OCI-LY7 (cell line): ENCODE results near the gene NAB1. TPM values are rescaled to one million over a fixed set of nuclear protein-coding genes. Genes with fewer than 3 reads are reported as not detected.

Source experiments
- BruUV-seq: library from RNA; stranded (reverse); fragments of 400-500 nt; replicated peaks from 2 replicates; lab custom pipeline; 2021; lab: Mats Ljungman, UMichigan
- CTCF ChIA-PET: fragments of 300-600 bp; sonication (Branson Sonifier 250); formaldehyde crosslinking; loops from one replicate; lab custom pipeline; 2022; ENCODE audit warnings: antibody characterized with exemption; ENCODE audit not compliant: unreplicated experiment; lab: Charles Lee
- POLR2A ChIA-PET: fragments of 300-600 bp; sonication (Branson Sonifier 250); formaldehyde crosslinking; loops from one replicate; lab custom pipeline; 2022; ENCODE audit warnings: antibody characterized with exemption; lab: Charles Lee
- DNase-seq: peaks from one replicate; pipeline ENCODE4 v3.0.0-alpha.2; 2015; ENCODE audit warnings: low spot score
- H2AFZ ChIP-seq: fragments of 200-600 bp; sonication (generic), shearing (Covaris generic); 2 replicates; pipeline ENCODE4 v1.6.1; 2014; ENCODE audit warnings: mild to moderate bottlenecking, antibody characterized with exemption, low read length, moderate library complexity
- H3K27ac ChIP-seq: fragments of 200-600 bp; sonication (generic); 2 replicates; pipeline ENCODE4 v1.5.1; 2014; ENCODE audit warnings: mixed run types, low read depth, mild to moderate bottlenecking, moderate library complexity, low read length, inconsistent platforms; ENCODE audit not compliant: poor library complexity, severe bottlenecking
- H3K36me3 ChIP-seq: fragments of 200-600 bp; sonication (generic); 2 replicates; pipeline ENCODE4 v1.6.1; 2014; ENCODE audit warnings: mild to moderate bottlenecking, antibody characterized with exemption, low read length, moderate library complexity, mixed read lengths; ENCODE audit not compliant: insufficient read depth
- H3K4me1 ChIP-seq: fragments of 200-600 bp; sonication (generic); 2 replicates; pipeline ENCODE4 v1.5.1; 2014; ENCODE audit warnings: mild to moderate bottlenecking, low read length; ENCODE audit not compliant: insufficient read depth, poor library complexity, severe bottlenecking
- H3K4me2 ChIP-seq: fragments of 200-600 bp; sonication (generic); 2 replicates; pipeline ENCODE4 v1.6.1; 2014; ENCODE audit warnings: mild to moderate bottlenecking, low read length
- H3K4me3 ChIP-seq: fragments of 200-600 bp; sonication (generic); 2 replicates; pipeline ENCODE4 v1.5.1; 2014; ENCODE audit warnings: mild to moderate bottlenecking, low read depth, low read length; ENCODE audit not compliant: poor library complexity, severe bottlenecking
- H3K79me2 ChIP-seq: fragments of 200-600 bp; sonication (generic); 2 replicates; pipeline ENCODE4 v1.6.1; 2016; ENCODE audit warnings: low read depth, mild to moderate bottlenecking, low read length, moderate library complexity, mixed read lengths; ENCODE audit not compliant: insufficient read depth
- H3K9me2 ChIP-seq: fragments of 200-600 bp; sonication (generic); 2 replicates; pipeline ENCODE4 v1.6.1; 2016; ENCODE audit warnings: mild to moderate bottlenecking, low read length, mixed read lengths; ENCODE audit not compliant: insufficient read depth
- H3K9me3 ChIP-seq: fragments of 200-600 bp; sonication (generic); 2 replicates; pipeline ENCODE4 v1.6.1; 2014; ENCODE audit warnings: mild to moderate bottlenecking, mixed run types, low read length, mixed read lengths
- H4K20me1 ChIP-seq: fragments of 200-600 bp; sonication (generic); 2 replicates; pipeline ENCODE4 v1.6.1; 2014; ENCODE audit warnings: mild to moderate bottlenecking, antibody characterized with exemption, low read length, moderate library complexity, mixed read lengths; ENCODE audit not compliant: insufficient read depth
- EZH2phosphoT487 ChIP-seq: fragments of 200-600 bp; sonication (generic); IDR thresholded peaks from 2 replicates; pipeline ENCODE4 v1.6.1; 2018; ENCODE audit warnings: low read depth, borderline replicate concordance, mild to moderate bottlenecking, mixed run types, antibody characterized with exemption, low read length, moderate library complexity, mixed read lengths
- intact Hi-C: fragments of 100-400 bp; cut with micrococcal nuclease; formaldehyde crosslinking; loops from one replicate; pipeline ENCODE4 v1.10.0; 2022; ENCODE audit not compliant: unreplicated experiment
- total RNA-seq, 2 experiments: library from RNA; depleted of rRNA in 1 of 2; stranded (reverse); fragments of >200 nt in 1 of 2; shearing (Covaris generic) in 1 of 2; gene quantifications; 2 replicates each; pipeline ENCODE4 v1.2.3, GENCODE V29; 2014 to 2022
- TF ChIP-seq, protein P1 (sequence below): fragments of 200-600 bp; sonication (generic); conservative IDR thresholded peaks from 2 replicates; pipeline ENCODE4 v1.5.1; 2014; ENCODE audit warnings: mild to moderate bottlenecking, antibody characterized with exemption, low read length, moderate library complexity, mixed read lengths

NAB1 gene
- total RNA-seq, 2 experiments from 2014 or later, result 24.5 to 30.2 TPM

DNA sequence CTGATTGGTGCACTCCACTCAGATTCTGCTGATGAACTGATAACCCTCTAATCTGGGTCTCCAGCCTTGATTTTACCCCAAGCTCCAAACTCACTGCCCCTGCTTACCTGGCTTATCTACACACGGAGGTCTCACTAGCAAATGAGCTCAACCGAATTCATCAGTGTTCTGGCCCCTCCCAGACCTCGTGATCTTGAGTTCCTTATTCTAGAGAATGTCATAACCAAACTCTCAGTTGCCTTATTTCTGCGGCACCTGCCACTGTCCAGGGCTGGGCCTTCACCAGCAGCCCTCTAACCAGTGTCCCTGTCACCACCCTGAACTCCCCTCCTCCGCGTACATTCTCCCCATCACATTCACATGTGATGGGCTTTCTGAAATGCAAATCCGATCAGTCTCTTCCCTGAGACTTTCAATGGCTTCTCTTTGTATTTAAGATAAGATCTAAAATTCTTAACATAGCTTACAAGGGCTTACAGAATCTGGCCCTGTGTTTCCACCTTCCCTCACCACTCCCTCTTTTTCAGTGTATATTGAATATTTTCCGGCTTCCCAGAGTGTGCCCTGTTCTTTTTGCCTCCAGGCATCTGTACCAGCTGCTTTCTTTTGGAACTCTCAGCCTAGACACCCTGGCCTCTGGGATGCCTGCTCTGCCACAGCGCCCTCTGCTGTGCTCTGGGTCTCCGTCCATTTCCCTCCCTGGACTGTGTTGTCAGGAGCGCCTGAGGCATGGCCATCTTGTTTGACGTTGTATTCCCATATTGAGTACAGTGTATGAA is 31.1 kb downstream of the NAB1 start:
- Histone ChIP-seq H3K9me3 (no peaks in the 10 kb centered on the region), H2AFZ (no peak overlapping the region), H3K4me1 (no peaks in the 10 kb centered on the region), H3K27ac (no peak overlapping the region), H3K36me3 (peaks cover 25% of the 10 kb centered on the region; the same call in 1 of the 2 replicates), H4K20me1 (no peaks in the 10 kb centered on the region), H3K4me3 (no peak overlapping the region), H3K79me2 (no peaks in the 10 kb centered on the region), H3K4me2 (no peak overlapping the region), H3K9me2 (no peaks in the 10 kb centered on the region)
- intact Hi-C loops, result loop anchor here (2.0 kb wide), 1 partner anchor 297 kb away; no protein-coding TSS in a partner anchor
- no TSS peak for BruUV-seq
- ChIA-PET CTCF (no interaction called here), POLR2A (interaction anchor here (1.2 to 1.6 kb wide), 5 partner anchors 11 to 273 kb away, joined by 3 to 9 read pairs (median 5); no protein-coding TSS in a partner anchor)
- DNase-seq, result peak; percentile 24
- no peak for TF ChIP-seq EZH2phosphoT487
- TF ChIP-seq, protein P1, sequence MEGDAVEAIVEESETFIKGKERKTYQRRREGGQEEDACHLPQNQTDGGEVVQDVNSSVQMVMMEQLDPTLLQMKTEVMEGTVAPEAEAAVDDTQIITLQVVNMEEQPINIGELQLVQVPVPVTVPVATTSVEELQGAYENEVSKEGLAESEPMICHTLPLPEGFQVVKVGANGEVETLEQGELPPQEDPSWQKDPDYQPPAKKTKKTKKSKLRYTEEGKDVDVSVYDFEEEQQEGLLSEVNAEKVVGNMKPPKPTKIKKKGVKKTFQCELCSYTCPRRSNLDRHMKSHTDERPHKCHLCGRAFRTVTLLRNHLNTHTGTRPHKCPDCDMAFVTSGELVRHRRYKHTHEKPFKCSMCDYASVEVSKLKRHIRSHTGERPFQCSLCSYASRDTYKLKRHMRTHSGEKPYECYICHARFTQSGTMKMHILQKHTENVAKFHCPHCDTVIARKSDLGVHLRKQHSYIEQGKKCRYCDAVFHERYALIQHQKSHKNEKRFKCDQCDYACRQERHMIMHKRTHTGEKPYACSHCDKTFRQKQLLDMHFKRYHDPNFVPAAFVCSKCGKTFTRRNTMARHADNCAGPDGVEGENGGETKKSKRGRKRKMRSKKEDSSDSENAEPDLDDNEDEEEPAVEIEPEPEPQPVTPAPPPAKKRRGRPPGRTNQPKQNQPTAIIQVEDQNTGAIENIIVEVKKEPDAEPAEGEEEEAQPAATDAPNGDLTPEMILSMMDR, result peak; percentile 79

DNA sequence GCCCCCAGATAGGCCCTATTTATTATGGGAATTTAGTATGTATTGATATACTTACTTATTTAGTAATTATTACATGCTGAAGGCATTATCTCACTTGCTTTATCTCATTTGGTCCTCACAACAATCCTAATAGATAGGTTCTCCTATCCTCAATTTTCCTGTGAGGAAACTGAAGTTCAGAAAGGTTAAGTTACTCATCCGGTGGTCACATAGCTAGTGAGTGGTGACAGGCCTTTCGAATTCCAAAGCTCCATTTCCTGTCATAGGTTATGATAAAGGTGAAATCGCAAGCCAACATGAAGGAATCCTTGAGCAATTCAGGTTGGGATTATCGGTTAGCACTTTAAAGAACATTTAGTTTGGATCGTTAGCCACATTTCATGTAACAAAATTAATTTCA is 33.3 kb downstream of the NAB1 start:
- Histone ChIP-seq H3K9me2 (no peaks in the 10 kb centered on the region), H3K79me2 (no peaks in the 10 kb centered on the region), H3K9me3 (no peaks in the 10 kb centered on the region), H3K4me1 (no peaks in the 10 kb centered on the region), H3K4me2 (no peak overlapping the region), H3K4me3 (no peak overlapping the region), H4K20me1 (no peaks in the 10 kb centered on the region), H3K36me3 (peaks cover 33% of the 10 kb centered on the region), H3K27ac (no peak overlapping the region), H2AFZ (no peak overlapping the region)
- intact Hi-C loops, result no loop called here
- DNase-seq, result no peak
- TF ChIP-seq, protein P1, result no peak
- BruUV-seq, result no TSS peak
- ChIA-PET POLR2A (interaction anchor here (0.7 to 1.2 kb wide), 5 partner anchors 12 to 524 kb away, joined by 3 to 5 read pairs (median 3); no protein-coding TSS in a partner anchor), CTCF (no interaction called here)

DNA sequence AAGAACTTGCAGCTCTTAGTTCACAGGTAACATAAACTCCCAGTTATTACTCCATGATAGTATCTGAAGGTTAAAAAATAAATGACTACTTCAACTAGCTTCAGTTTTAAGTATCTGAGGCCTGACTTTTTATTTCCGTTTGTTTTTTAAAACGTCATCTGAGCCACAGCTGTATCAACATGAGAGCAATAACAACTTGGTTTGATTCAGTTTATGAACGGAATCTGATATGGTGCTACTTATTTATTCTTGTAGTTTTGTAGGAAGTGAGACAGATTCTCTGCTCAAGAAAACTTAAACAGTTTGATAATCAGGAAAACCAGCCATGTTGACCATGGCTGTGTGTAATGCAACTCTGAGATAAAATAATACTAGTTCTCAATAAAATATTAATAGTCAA is 34.9 kb downstream of the NAB1 start:
- Histone ChIP-seq H3K4me2 (no peak overlapping the region), H3K4me3 (no peak overlapping the region), H4K20me1 (no peaks in the 10 kb centered on the region), H2AFZ (no peak overlapping the region), H3K79me2 (no peaks in the 10 kb centered on the region), H3K4me1 (no peaks in the 10 kb centered on the region), H3K9me2 (no peaks in the 10 kb centered on the region), H3K9me3 (no peaks in the 10 kb centered on the region), H3K36me3 (peaks cover 42% of the 10 kb centered on the region), H3K27ac (no peak overlapping the region)
- intact Hi-C loops, result no loop called here
- CTCF ChIA-PET, result no interaction called here
- POLR2A ChIA-PET, result interaction anchor here (0.6 to 0.7 kb wide), 2 partner anchors 110 to 448 kb away, joined by 4 read pairs; no protein-coding TSS in a partner anchor
- no TSS peak for BruUV-seq
- DNase-seq, result no peak
- TF ChIP-seq EZH2phosphoT487, result no peak
- TF ChIP-seq, protein P1, result no peak
